ENCODE data around the gene MRPS18A.

- TF ChIP-seq EZH2 (IDR thresholded peaks at IDR 0.05): no peak
- peak; percentile 80 for TF ChIP-seq POLR2AphosphoS5 (IDR thresholded peaks at IDR 0.05; ENCODE audit: borderline replicate concordance, low read depth, low read length)
Measured at GRCh38 chr6:43724914-43725642, 37.5 kb upstream of the MRPS18A start.

All from SK-N-MC (cell line).